Sigmoid colon (tissue), 7 donors: ENCODE results near the gene ZBED1. TPM values are rescaled to one million over a fixed set of nuclear protein-coding genes. Genes with fewer than 3 reads are reported as not detected.
"Not testable (repeated sequence)": the region's sequence is repeated elsewhere in the genome, so short reads cannot be mapped to it uniquely, and the experiment has no call there.

Experiments
- DNase-seq: peaks from one replicate; pipeline ENCODE4 v3.0.0-alpha.2; 2019
- H3K27ac ChIP-seq, 4 donors: fragments of 200-600 bp; sonication (generic); one replicate each; pipeline ENCODE4 v1.5.1; 2016 to 2019; ENCODE audit warnings: mild to moderate bottlenecking in 1 of 4
- H3K27me3 ChIP-seq, 3 donors: fragments of 200-600 bp; sonication (generic); one replicate each; pipeline ENCODE4 v1.5.1; 2019; ENCODE audit warnings: mild to moderate bottlenecking in 1 of 3
- H3K36me3 ChIP-seq, 4 donors: fragments of 200-600 bp; sonication (generic); one replicate each; pipeline ENCODE4 v1.5.1; 2016 to 2019
- H3K4me1 ChIP-seq, 4 donors: fragments of 200-600 bp; sonication (generic); one replicate each; pipeline ENCODE4 v1.5.1; 2017 to 2019
- H3K4me3 ChIP-seq, 4 donors: fragments of 200-600 bp; sonication (generic); one replicate each; pipeline ENCODE4 v1.5.1; 2017 to 2019; ENCODE audit warnings: mild to moderate bottlenecking in 2 of 4, moderate library complexity in 1 of 4
- H3K9me3 ChIP-seq, 4 donors: fragments of 200-600 bp in 3 of 4; sonication (generic) in 3 of 4; one replicate each; pipeline versions ENCODE4 v1.5.1 to v1.6.1; 2013 to 2019
- CTCF ChIP-seq, 4 experiments: fragments of 450-650 bp in 3 of 4; fragments of 200-600 bp in 1 of 4; IDR thresholded peaks; one replicate each; pipeline ENCODE4 v1.5.1; 2016 to 2019; ENCODE audit warnings: antibody characterized with exemption in 4 of 4, mild to moderate bottlenecking in 3 of 4, moderate library complexity in 2 of 4
- EP300 ChIP-seq, 4 donors: sonication (generic); formaldehyde crosslinking; IDR thresholded peaks; one replicate each; pipeline ENCODE4 v1.6.1; 2017; ENCODE audit warnings: antibody characterized with exemption in 4 of 4
- POLR2A ChIP-seq, 2 donors: fragments of 450-650 bp; IDR thresholded peaks; one replicate each; pipeline ENCODE4 v1.6.1; 2016; ENCODE audit warnings: antibody characterized with exemption in 2 of 2, mild to moderate bottlenecking in 2 of 2, moderate library complexity in 2 of 2
- POLR2AphosphoS5 ChIP-seq, 4 donors: sonication (generic); formaldehyde crosslinking; IDR thresholded peaks; one replicate each; pipeline ENCODE4 v1.6.1; 2017; ENCODE audit warnings: antibody characterized with exemption in 4 of 4
- WGBS, 2 donors: extraction: QIAGEN DNeasy Blood & Tissue Kit; methylation state at CpG; one replicate each; pipeline ENCODE4 v1.1.7; 2013; 5-methylcytosine and 5-hydroxymethylcytosine counted together
- intact Hi-C: fragments of 100-400 bp; cut with DNase I; formaldehyde crosslinking; loops from one replicate; pipeline ENCODE4 v1.15.1; 2023
- polyA plus RNA-seq, 3 donors: library from polyadenylated mRNA; stranded (reverse); fragments of 200-250 nt; gene quantifications; one replicate each; pipeline ENCODE4 v1.2.3, GENCODE V29; 2013
- total RNA-seq, 4 donors: library from RNA; depleted of rRNA; stranded (reverse); fragments of >200 nt; gene quantifications; one replicate each; pipeline ENCODE4 v1.1.0, GENCODE V29; 2016
- donor health status: healthy with polysubstance abuse.
- donor health status: Bipolar disorder and iron deficiency.
- donor health status: healthy.

Gene ZBED1
- total and polyA plus RNA-seq, 7 donors, result 24.6 to 35.6 (median 28.5) TPM

- Histone ChIP-seq H3K4me1 (peaks cover 0 to 18% (median 11%) of the 10 kb centered on the region in 4 donors), H3K27ac (peak overlapping the region; percentile 75 to 85 (median 78)), H3K36me3 (peaks cover 14 to 29% (median 21%) of the 10 kb centered on the region in 4 donors), H3K9me3 (no peaks in the 10 kb centered on the region), H3K27me3 (no peaks in the 10 kb centered on the region), H3K4me3 (peak overlapping the region in 3 of 4 donors; percentile 26 to 34 (median 33))
- intact Hi-C loops, result loop anchor here (2.0 kb wide), 1 partner anchor 17 kb away; the partner anchor contains the start of genes DHRSX and ZBED1
- WGBS, 2 donors, result 74 to 85% methylated on average over 12 of the region's 12 CpGs
- TF ChIP-seq CTCF (IDR thresholded peaks at IDR 0.05) (no peak), POLR2AphosphoS5 (IDR thresholded peaks at IDR 0.05) (no peak), EP300 (IDR thresholded peaks at IDR 0.05) (no peak), POLR2A (IDR thresholded peaks at IDR 0.05) (no peak)
- no peak for DNase-seq
Measured at GRCh38 chrX:2484256-2484655, 16.5 kb downstream of the ZBED1 start.

- WGBS, 2 donors, result 71 to 77% methylated on average over 16 of the region's 16 CpGs
- DNase-seq, result no peak
- H3K4me1 ChIP-seq, result peaks cover 0 to 18% (median 11%) of the 10 kb centered on the region in 4 donors
- peaks cover 6 to 22% (median 15%) of the 10 kb centered on the region in 4 donors for H3K36me3 ChIP-seq
- peak overlapping the region in 1 of 4 donors; percentile 26 for H3K4me3 ChIP-seq
- no peaks in the 10 kb centered on the region for H3K27me3 ChIP-seq
- intact Hi-C loops, result loop anchor here (2.0 kb wide), 1 partner anchor 17 kb away; the partner anchor contains the start of genes DHRSX and ZBED1
- H3K9me3 ChIP-seq, result no peaks in the 10 kb centered on the region
- TF ChIP-seq POLR2AphosphoS5 (IDR thresholded peaks at IDR 0.05), result no peak
- no peak for TF ChIP-seq POLR2A (IDR thresholded peaks at IDR 0.05)
- TF ChIP-seq CTCF (IDR thresholded peaks at IDR 0.05), result no peak
- no peak for TF ChIP-seq EP300 (IDR thresholded peaks at IDR 0.05)
- peak overlapping the region; percentile 75 to 85 (median 78) for H3K27ac ChIP-seq
Measured at GRCh38 chrX:2483398-2484060, 17.2 kb downstream of the ZBED1 start.

- H3K9me3 ChIP-seq, H3K27ac ChIP-seq, DNase-seq, H3K4me3 ChIP-seq, H3K27me3 ChIP-seq, H3K36me3 ChIP-seq, intact Hi-C loops: not testable (repeated sequence)
- H3K4me1 ChIP-seq, result peaks cover 0 to 18% (median 11%) of the 10 kb centered on the region in 4 donors
- WGBS, 2 donors, result 91 to 93% methylated on average over 11 to 12 of the region's 12 CpGs
Measured at GRCh38 chrX:2481597-2481996, 19.2 kb downstream of the ZBED1 start.

GRCh38 chrX:2479982-2480381 is 20.8 kb downstream of the ZBED1 start:
- 91 to 94% methylated on average over 5 of the region's 5 CpGs for WGBS, 2 donors
- H3K36me3 ChIP-seq, H3K9me3 ChIP-seq, H3K27ac ChIP-seq, H3K4me3 ChIP-seq, intact Hi-C loops, H3K27me3 ChIP-seq, DNase-seq: not testable (repeated sequence)
- H3K4me1 ChIP-seq, result peaks cover 0 to 15% (median 11%) of the 10 kb centered on the region in 4 donors

GRCh38 chrX:2479420-2479780 is 21.4 kb downstream of the ZBED1 start:
- Histone ChIP-seq H3K27ac (no peak overlapping the region), H3K4me3 (no peak overlapping the region), H3K27me3 (no peaks in the 10 kb centered on the region), H3K36me3 (no peaks in the 10 kb centered on the region), H3K4me1 (peaks cover 0 to 11% (median 8%) of the 10 kb centered on the region in 4 donors), H3K9me3 (no peaks in the 10 kb centered on the region)
- WGBS, 2 donors, result 97 to 98% methylated on average over 15 of the region's 15 CpGs
- intact Hi-C loops, result no loop called here
- TF ChIP-seq EP300 (IDR thresholded peaks at IDR 0.05) (no peak), POLR2AphosphoS5 (IDR thresholded peaks at IDR 0.05) (no peak), POLR2A (IDR thresholded peaks at IDR 0.05) (no peak), CTCF (IDR thresholded peaks at IDR 0.05) (no peak)
- no peak for DNase-seq
